Panc1 (cell line): Measurements from ENCODE around the gene NEO1. TPM values are rescaled to one million over a fixed set of nuclear protein-coding genes. Genes with fewer than 3 reads are reported as not detected.

Experiments used
- ATAC-seq: fragments of 200-7000 bp; cut with Tn5 transposase; 2 replicates; pipeline ENCODE4 v1.9.1; 2020; ENCODE audit warnings: mild to moderate bottlenecking, moderate library complexity
- BruUV-seq: library from RNA; stranded (reverse); fragments of 400-500 nt; replicated peaks from 2 replicates; lab custom pipeline; 2021; lab: Mats Ljungman, UMichigan
- CTCF ChIA-PET: fragments of 300-600 bp; sonication (Branson Sonifier 250); formaldehyde crosslinking; loops from one replicate; lab custom pipeline; 2022; ENCODE audit warnings: antibody characterized with exemption; lab: Charles Lee
- POLR2A ChIA-PET: fragments of 300-600 bp; sonication (Branson Sonifier 250); formaldehyde crosslinking; loops from one replicate; lab custom pipeline; 2022; ENCODE audit warnings: antibody characterized with exemption; lab: Charles Lee
- DNase-seq: peaks from one replicate; pipeline ENCODE4 v3.0.0-alpha.2; 2010; ENCODE audit warnings: low read depth, low spot score
- H3K27ac ChIP-seq: 2 replicates; pipeline ENCODE4 v1.5.1; 2011; ENCODE audit warnings: mild to moderate bottlenecking, low read length, inconsistent platforms
- H3K27me3 ChIP-seq: fragments of 200-500 bp; sonication (Bioruptor generic); 2 replicates; pipeline ENCODE4 v1.6.0; 2014; ENCODE audit warnings: low read length, inconsistent platforms; ENCODE audit not compliant: control insufficient read depth, insufficient read depth
- H3K36me3 ChIP-seq: fragments of 200-500 bp; sonication (Bioruptor generic); 2 replicates; pipeline ENCODE4 v1.5.1; 2014; ENCODE audit warnings: inconsistent platforms, mild to moderate bottlenecking, low read length, moderate library complexity; ENCODE audit not compliant: control insufficient read depth, insufficient read depth
- H3K4me1 ChIP-seq: 2 replicates; pipeline ENCODE4 v1.5.1; 2011; ENCODE audit warnings: inconsistent platforms, mild to moderate bottlenecking, low read length, moderate library complexity; ENCODE audit not compliant: control insufficient read depth, insufficient read depth
- H3K4me3 ChIP-seq, 2 experiments: 2 replicates each; pipeline ENCODE4 v1.5.1; 2011 to 2012; ENCODE audit warnings: low read depth in 2 of 2, low read length in 2 of 2, mild to moderate bottlenecking in 2 of 2, inconsistent platforms in 1 of 2, moderate library complexity in 1 of 2
- H3K9me3 ChIP-seq: fragments of 200-500 bp; sonication (Bioruptor generic); 2 replicates; pipeline ENCODE4 v1.5.1; 2014; ENCODE audit warnings: low read depth, mild to moderate bottlenecking, inconsistent platforms, low read length, moderate library complexity; ENCODE audit not compliant: control insufficient read depth, insufficient read depth
- CTCF ChIP-seq: fragments of 450-650 bp; IDR thresholded peaks from 2 replicates; pipeline ENCODE4 v1.5.1; 2017; ENCODE audit warnings: mild to moderate bottlenecking
- POLR2AphosphoS5 ChIP-seq: IDR thresholded peaks from 2 replicates; pipeline ENCODE4 v1.6.1; 2012; ENCODE audit warnings: mild to moderate bottlenecking, low read depth, low read length, moderate library complexity
- REST ChIP-seq, 2 experiments: IDR thresholded peaks; 2 replicates each; pipeline ENCODE4 v1.6.1; 2011 to 2012; ENCODE audit warnings: low read depth in 2 of 2, control low read depth in 1 of 2, low read length in 1 of 2, mild to moderate bottlenecking in 1 of 2, moderate library complexity in 1 of 2; ENCODE audit not compliant: insufficient read depth in 1 of 2
- SIN3A ChIP-seq: IDR thresholded peaks from 2 replicates; pipeline ENCODE4 v1.6.1; 2012; ENCODE audit warnings: low read depth, mild to moderate bottlenecking, low read length, moderate library complexity, borderline replicate concordance; ENCODE audit not compliant: insufficient read depth
- TCF7L2 ChIP-seq: IDR thresholded peaks from 2 replicates; pipeline ENCODE4 v1.6.1; 2011; ENCODE audit warnings: mild to moderate bottlenecking, low read depth, low read length, inconsistent platforms
- in situ Hi-C: cut with HindIII; loops from 2 replicates; pipeline ENCODE4 v1.10.0; 2016; ENCODE audit warnings: low sequenced_read_pairs, low pct_unique_long_range_greater_than_20kb
- intact Hi-C: fragments of 100-400 bp; cut with micrococcal nuclease; formaldehyde crosslinking; loops from one replicate; pipeline ENCODE4 v1.10.0; 2022; ENCODE audit not compliant: unreplicated experiment
- total RNA-seq: library from RNA; stranded (reverse); gene quantifications from one replicate; pipeline ENCODE4 v1.2.1, GENCODE V29; 2021; ENCODE audit not compliant: unreplicated experiment

The NEO1 gene
- total RNA-seq, 1 experiment from 2014 or later, result 7.5 TPM

GRCh38 chr15:73247331-73247730 lies 195.1 kb downstream of the NEO1 start:
- no peak for TF ChIP-seq TCF7L2
- TF ChIP-seq CTCF, result no peak
- TF ChIP-seq REST (IDR thresholded peaks at IDR 0.05; ENCODE audit: insufficient read depth in 1 of 2, low read depth in 2 of 2, low read length in 1 of 2), result no peak
- TF ChIP-seq POLR2AphosphoS5, result no peak
- TF ChIP-seq SIN3A, result no peak
- in situ Hi-C loops (no loop called here), intact Hi-C loops (no loop called here)
- Histone ChIP-seq H3K4me1 (no peaks in the 10 kb centered on the region), H3K36me3 (no peaks in the 10 kb centered on the region), H3K9me3 (no peaks in the 10 kb centered on the region), H3K27me3 (no peaks in the 10 kb centered on the region), H3K27ac (no peak overlapping the region), H3K4me3 (no peak overlapping the region)
- CTCF ChIA-PET, result no interaction called here
- DNase-seq (no peak), ATAC-seq (no peak)
- POLR2A ChIA-PET, result no interaction called here
- BruUV-seq, result no TSS peak

- BruUV-seq, result no TSS peak
- Histone ChIP-seq H3K4me3 (no peak overlapping the region), H3K9me3 (no peaks in the 10 kb centered on the region), H3K36me3 (no peaks in the 10 kb centered on the region), H3K27me3 (no peaks in the 10 kb centered on the region), H3K4me1 (no peaks in the 10 kb centered on the region), H3K27ac (no peak overlapping the region)
- in situ Hi-C loops, result no loop called here
- intact Hi-C loops, result no loop called here
- POLR2A ChIA-PET, result no interaction called here
- TF ChIP-seq CTCF (no peak), REST (IDR thresholded peaks at IDR 0.05; ENCODE audit: insufficient read depth in 1 of 2, low read depth in 2 of 2, low read length in 1 of 2) (no peak), TCF7L2 (no peak), POLR2AphosphoS5 (no peak), SIN3A (no peak)
- ATAC-seq (no peak), DNase-seq (no peak)
- CTCF ChIA-PET, result interaction anchor here (0.7 to 1.4 kb wide), 3 partner anchors 8 to 39 kb away, joined by 3 to 4 read pairs (median 4); no protein-coding TSS in a partner anchor
Measured at GRCh38 chr15:73249499-73249898, 197.2 kb downstream of the NEO1 start.
